Tibial nerve (tissue), 4 donors: ENCODE data around the gene NRXN3. TPM values are rescaled to one million over a fixed set of nuclear protein-coding genes. Genes with fewer than 3 reads are reported as not detected.

Experiments used
- DNase-seq, 2 donors: peaks; one replicate each; pipeline ENCODE4 v3.0.0-alpha.2; 2019; ENCODE audit warnings: low spot score in 2 of 2
- H3K27ac ChIP-seq, 4 donors: fragments of 200-600 bp; sonication (generic) in 3 of 4; one replicate each; pipeline ENCODE4 v1.5.1; 2017 to 2019; ENCODE audit warnings: mild to moderate bottlenecking in 1 of 4
- H3K27me3 ChIP-seq, 2 donors: fragments of 200-600 bp; sonication (generic) in 1 of 2; one replicate each; pipeline versions ENCODE4 v1.5.1 to v1.6.0; 2017 to 2019
- H3K36me3 ChIP-seq, 3 donors: fragments of 200-600 bp; sonication (generic); one replicate each; pipeline ENCODE4 v1.5.1; 2018 to 2019
- H3K4me1 ChIP-seq, 4 donors: fragments of 200-600 bp; sonication (generic) in 3 of 4; one replicate each; pipeline ENCODE4 v1.5.1; 2017 to 2019
- H3K4me3 ChIP-seq, 4 donors: fragments of 200-600 bp; sonication (generic) in 3 of 4; one replicate each; pipeline ENCODE4 v1.5.1; 2017 to 2019; ENCODE audit warnings: mild to moderate bottlenecking in 1 of 4, moderate library complexity in 1 of 4
- H3K9me3 ChIP-seq, 4 donors: fragments of 200-600 bp; sonication (generic) in 3 of 4; one replicate each; pipeline ENCODE4 v1.5.1; 2017 to 2019
- CTCF ChIP-seq, 5 experiments: fragments of 200-600 bp in 3 of 5; fragments of 450-650 bp in 2 of 5; sonication (generic) in 3 of 5; IDR thresholded peaks; one replicate each; pipeline ENCODE4 v1.5.1; 2016 to 2019; ENCODE audit warnings: antibody characterized with exemption in 5 of 5, mild to moderate bottlenecking in 3 of 5, moderate library complexity in 2 of 5
- EP300 ChIP-seq, 2 donors: sonication (generic); formaldehyde crosslinking; IDR thresholded peaks; one replicate each; pipeline ENCODE4 v1.6.1; 2017; ENCODE audit warnings: antibody characterized with exemption in 2 of 2, mild to moderate bottlenecking in 1 of 2
- POLR2A ChIP-seq, 2 donors: fragments of 450-650 bp; IDR thresholded peaks; one replicate each; pipeline ENCODE4 v1.6.1; 2017; ENCODE audit warnings: antibody characterized with exemption in 2 of 2, mild to moderate bottlenecking in 2 of 2, moderate library complexity in 2 of 2
- WGBS, 2 donors: methylation state at CpG; one replicate each; pipeline ENCODE4 v1.1.5; 2018; 5-methylcytosine and 5-hydroxymethylcytosine counted together
- total RNA-seq, 4 donors: library from RNA; depleted of rRNA; stranded (reverse); fragments of >200 nt; gene quantifications; one replicate each; pipeline ENCODE4 v1.1.0, GENCODE V29; 2016

Gene NRXN3
- total RNA-seq, 4 donors from 2014 or later: 16.7 to 52.2 (median 19.7) TPM

GRCh38 chr14:79513446-79513845 lies 1343.3 kb downstream of the NRXN3 start:
- H3K9me3 ChIP-seq: no peaks in the 10 kb centered on the region
- WGBS, 2 donors: 33% methylated on average over 1 of the region's 1 CpG
- TF ChIP-seq CTCF (IDR thresholded peaks at IDR 0.05) (no peak), POLR2A (IDR thresholded peaks at IDR 0.05) (no peak)
- peaks cover 0 to 16% (median 7%) of the 10 kb centered on the region in 4 donors for H3K4me1 ChIP-seq
- no peak overlapping the region for H3K27ac ChIP-seq
- no peaks in the 10 kb centered on the region for H3K27me3 ChIP-seq
- no peak for DNase-seq
- no peaks in the 10 kb centered on the region for H3K36me3 ChIP-seq
- no peak overlapping the region for H3K4me3 ChIP-seq

DNA sequence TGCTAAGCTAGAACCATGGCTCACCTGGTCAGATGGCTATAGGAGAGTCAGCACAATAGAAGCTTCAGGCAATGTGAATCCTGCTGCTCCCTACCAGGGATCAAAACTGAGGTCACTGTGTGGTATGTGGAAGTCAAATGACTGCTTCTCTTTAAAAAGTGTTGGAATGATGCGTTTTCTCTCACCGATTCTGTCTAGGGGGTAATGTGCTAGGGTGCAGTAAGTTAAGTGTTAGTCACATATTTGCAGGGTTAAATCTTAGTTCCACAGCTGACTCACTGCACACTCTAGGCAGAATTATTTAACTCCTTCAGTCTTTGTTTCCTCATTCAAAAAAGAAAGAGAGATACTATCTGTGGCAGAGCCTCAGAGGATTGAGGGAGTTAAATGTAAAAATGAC lies 1344.5 kb downstream of the NRXN3 start:
- no peak for DNase-seq
- Histone ChIP-seq H3K4me3 (no peak overlapping the region), H3K4me1 (peaks cover 0 to 16% (median 7%) of the 10 kb centered on the region in 4 donors), H3K9me3 (no peaks in the 10 kb centered on the region), H3K27ac (peak overlapping the region in 1 of 4 donors; percentile 7), H3K27me3 (no peaks in the 10 kb centered on the region), H3K36me3 (no peaks in the 10 kb centered on the region)
- 58 to 64% methylated on average over 2 of the region's 2 CpGs for WGBS, 2 donors
- TF ChIP-seq POLR2A (IDR thresholded peaks at IDR 0.05) (no peak), CTCF (IDR thresholded peaks at IDR 0.05) (no peak), EP300 (IDR thresholded peaks at IDR 0.05) (no peak)

- DNase-seq: no peak
- no peak overlapping the region for H3K4me3 ChIP-seq
- H3K9me3 ChIP-seq: no peaks in the 10 kb centered on the region
- H3K27me3 ChIP-seq: no peaks in the 10 kb centered on the region
- peaks cover 0 to 16% (median 7%) of the 10 kb centered on the region in 4 donors for H3K4me1 ChIP-seq
- TF ChIP-seq POLR2A (IDR thresholded peaks at IDR 0.05) (no peak), CTCF (IDR thresholded peaks at IDR 0.05) (no peak), EP300 (IDR thresholded peaks at IDR 0.05) (no peak)
- WGBS, 2 donors: 63 to 64% methylated on average over 3 of the region's 3 CpGs
- no peaks in the 10 kb centered on the region for H3K36me3 ChIP-seq
- H3K27ac ChIP-seq: peak overlapping the region in 1 of 4 donors; percentile 7
These were observed 1345.0 kb downstream of the NRXN3 start for GRCh38 chr14:79515158-79515557.

DNA sequence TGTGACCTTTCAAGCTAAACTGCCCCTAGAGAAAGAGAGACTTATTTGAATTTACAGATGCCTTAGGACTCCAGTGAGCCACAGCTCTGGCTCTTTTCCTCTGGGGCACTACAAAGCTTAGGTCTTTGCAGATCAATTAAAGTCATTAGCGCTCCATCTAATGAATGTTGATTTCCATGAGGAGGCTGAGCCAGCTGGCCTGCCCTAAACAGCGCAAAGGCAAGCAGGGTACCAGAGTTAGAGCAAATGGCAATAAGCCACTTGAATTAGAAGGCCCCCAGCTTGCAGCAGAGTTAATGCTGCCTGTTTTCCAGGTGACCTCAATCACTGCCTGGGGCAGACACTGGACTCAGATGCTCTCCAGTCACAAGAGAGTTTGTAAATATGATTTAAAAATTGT lies 1345.8 kb downstream of the NRXN3 start:
- Histone ChIP-seq H3K4me3 (no peak overlapping the region), H3K36me3 (no peaks in the 10 kb centered on the region), H3K4me1 (peaks cover 0 to 16% (median 7%) of the 10 kb centered on the region in 4 donors), H3K9me3 (no peaks in the 10 kb centered on the region), H3K27me3 (no peaks in the 10 kb centered on the region), H3K27ac (peak overlapping the region in 1 of 4 donors; percentile 28)
- no peak for DNase-seq
- WGBS, 2 donors: 60 to 68% methylated on average over 2 of the region's 2 CpGs
- TF ChIP-seq EP300 (IDR thresholded peaks at IDR 0.05) (no peak), CTCF (IDR thresholded peaks at IDR 0.05) (no peak), POLR2A (IDR thresholded peaks at IDR 0.05) (no peak)

GRCh38 chr14:79525416-79525815 lies 1355.2 kb downstream of the NRXN3 start:
- H3K36me3 ChIP-seq: no peaks in the 10 kb centered on the region
- peaks cover 0 to 6% (median 0%) of the 10 kb centered on the region in 4 donors for H3K9me3 ChIP-seq
- no peak overlapping the region for H3K27ac ChIP-seq
- WGBS, 2 donors: 70 to 74% methylated on average over 3 of the region's 3 CpGs
- H3K4me3 ChIP-seq: no peak overlapping the region
- no peaks in the 10 kb centered on the region for H3K4me1 ChIP-seq
- DNase-seq: no peak
- H3K27me3 ChIP-seq: no peaks in the 10 kb centered on the region
- TF ChIP-seq EP300 (IDR thresholded peaks at IDR 0.05) (no peak), CTCF (IDR thresholded peaks at IDR 0.05) (no peak), POLR2A (IDR thresholded peaks at IDR 0.05) (no peak)
